SK-N-SH treated with all-trans-retinoic acid at 6 μM for 48 hours (cell line): ENCODE results near the gene TBXAS1.

Experiments
- ARNTL ChIP-seq: fragments of 450-650 bp; formaldehyde crosslinking; IDR thresholded peaks from 2 replicates; pipeline ENCODE4 v1.5.0; 2020; ENCODE audit warnings: low read depth, mild to moderate bottlenecking, moderate library complexity, borderline replicate concordance
- BACH2 ChIP-seq: fragments of 250-450 bp; sonication (Bioruptor Pico); IDR thresholded peaks from 2 replicates; pipeline ENCODE4 v1.9.0; 2021; ENCODE audit warnings: mild to moderate bottlenecking, borderline replicate concordance
- ESRRG ChIP-seq: fragments of 250-450 bp; sonication (Bioruptor Pico); IDR thresholded peaks from 2 replicates; pipeline ENCODE4 v1.6.1; 2021; ENCODE audit warnings: mild to moderate bottlenecking
- OSR1 ChIP-seq: fragments of 250-450 bp; sonication (Bioruptor Pico); IDR thresholded peaks from 2 replicates; pipeline ENCODE4 v1.8.0; 2022; ENCODE audit warnings: moderate library complexity, mild to moderate bottlenecking, inconsistent platforms
- PATZ1 ChIP-seq: fragments of 250-450 bp; sonication (Bioruptor Pico); IDR thresholded peaks from 2 replicates; pipeline ENCODE4 v1.8.0; 2020; ENCODE audit warnings: mild to moderate bottlenecking, moderate library complexity, borderline replicate concordance
- SNAI2 ChIP-seq: fragments of 250-450 bp; sonication (Bioruptor Pico); IDR thresholded peaks from 2 replicates; pipeline ENCODE4 v1.5.0; 2020; ENCODE audit warnings: mild to moderate bottlenecking, moderate library complexity
- TOX ChIP-seq: fragments of 250-450 bp; sonication (Bioruptor Pico); IDR thresholded peaks from 2 replicates; pipeline ENCODE4 v1.8.0; 2021; ENCODE audit warnings: mild to moderate bottlenecking, moderate library complexity, borderline replicate concordance
- TSHZ2 ChIP-seq: fragments of 250-450 bp; sonication (Bioruptor Pico); IDR thresholded peaks from 2 replicates; pipeline ENCODE4 v1.5.0; 2020; ENCODE audit warnings: mild to moderate bottlenecking, moderate library complexity
- ZFP30 ChIP-seq: fragments of 450-650 bp; formaldehyde crosslinking; IDR thresholded peaks from 2 replicates; pipeline ENCODE4 v1.5.0; 2022; ENCODE audit warnings: mild to moderate bottlenecking, moderate library complexity
- ZNF8 ChIP-seq: fragments of 450-650 bp; formaldehyde crosslinking; IDR thresholded peaks from 2 replicates; pipeline ENCODE4 v1.5.0; 2020; ENCODE audit warnings: mild to moderate bottlenecking, moderate library complexity
- TF ChIP-seq, protein P1 (sequence below): fragments of 250-450 bp; sonication (Bioruptor Pico); IDR thresholded peaks from 2 replicates; pipeline ENCODE4 v1.5.1; 2020; ENCODE audit warnings: low read depth, mild to moderate bottlenecking, moderate library complexity

DNA sequence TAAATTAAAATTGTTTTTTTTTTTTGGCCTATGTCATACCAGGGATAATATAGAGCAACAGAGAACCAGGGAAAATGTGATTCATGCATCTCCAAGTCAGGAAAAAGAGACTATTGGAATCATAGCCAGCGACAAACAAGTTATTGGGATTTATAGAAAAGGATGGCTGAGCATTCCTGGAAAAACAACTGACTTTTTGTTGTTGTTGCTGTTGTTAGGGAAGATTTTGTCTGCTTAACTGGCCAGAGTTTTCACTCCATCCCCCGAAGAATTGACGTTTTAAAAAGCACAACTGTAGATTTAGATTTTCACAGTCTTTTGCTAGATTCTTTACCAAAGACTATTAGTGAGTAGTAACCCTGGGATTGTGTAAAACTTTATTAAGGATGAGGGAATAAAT, 112.4 kb downstream of the TBXAS1 start:
- TF ChIP-seq TOX (CRISPR knock-in tag) (no peak), OSR1 (no peak), PATZ1 (CRISPR knock-in tag) (no peak), SNAI2 (CRISPR knock-in tag) (no peak), ZFP30 (CRISPR knock-in tag) (no peak), ARNTL (CRISPR knock-in tag) (no peak), TSHZ2 (CRISPR knock-in tag) (no peak), BACH2 (CRISPR knock-in tag) (no peak), ESRRG (no peak), ZNF8 (CRISPR knock-in tag) (no peak)
- TF ChIP-seq, protein P1, sequence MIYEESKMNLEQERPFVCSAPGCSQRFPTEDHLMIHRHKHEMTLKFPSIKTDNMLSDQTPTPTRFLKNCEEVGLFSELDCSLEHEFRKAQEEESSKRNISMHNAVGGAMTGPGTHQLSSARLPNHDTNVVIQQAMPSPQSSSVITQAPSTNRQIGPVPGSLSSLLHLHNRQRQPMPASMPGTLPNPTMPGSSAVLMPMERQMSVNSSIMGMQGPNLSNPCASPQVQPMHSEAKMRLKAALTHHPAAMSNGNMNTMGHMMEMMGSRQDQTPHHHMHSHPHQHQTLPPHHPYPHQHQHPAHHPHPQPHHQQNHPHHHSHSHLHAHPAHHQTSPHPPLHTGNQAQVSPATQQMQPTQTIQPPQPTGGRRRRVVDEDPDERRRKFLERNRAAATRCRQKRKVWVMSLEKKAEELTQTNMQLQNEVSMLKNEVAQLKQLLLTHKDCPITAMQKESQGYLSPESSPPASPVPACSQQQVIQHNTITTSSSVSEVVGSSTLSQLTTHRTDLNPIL (CRISPR knock-in tag) = no peak
